PFSK-1 (cell line): ENCODE measurements around the gene RSAD1.

ENCODE experiments used
- FOXP2 ChIP-seq: optimal IDR thresholded peaks from 2 replicates; pipeline ENCODE3; 2011; ENCODE audit warnings: borderline replicate concordance, control low read depth, inconsistent platforms; ENCODE audit not compliant: insufficient read depth; ENCODE audit errors: extremely low read length, extremely low read depth
- POLR2AphosphoS5 ChIP-seq: IDR thresholded peaks from 2 replicates; pipeline ENCODE4 v1.6.1; 2012; ENCODE audit warnings: low read depth, mild to moderate bottlenecking, control low read depth, low read length, moderate library complexity
- REST ChIP-seq, 2 experiments: IDR thresholded peaks; 2 replicates each; pipeline versions ENCODE4 v1.6.1 to v1.8.0; 2011 to 2012; ENCODE audit warnings: low read depth in 2 of 2, low read length in 2 of 2, control low read depth in 1 of 2, inconsistent platforms in 1 of 2, mild to moderate bottlenecking in 1 of 2, moderate library complexity in 1 of 2; ENCODE audit not compliant: insufficient read depth in 1 of 2
- SIN3A ChIP-seq: IDR thresholded peaks from 2 replicates; pipeline ENCODE4 v1.6.1; 2012; ENCODE audit warnings: mild to moderate bottlenecking, low read length, moderate library complexity, borderline replicate concordance; ENCODE audit not compliant: insufficient read depth
- TAF1 ChIP-seq: IDR thresholded peaks from 2 replicates; pipeline ENCODE4 v1.6.1; 2012; ENCODE audit warnings: low read length, control low read depth, borderline replicate concordance; ENCODE audit not compliant: insufficient read depth

The RSAD1 gene

GRCh38 chr17:50519141-50519834 is 40.6 kb downstream of the RSAD1 start:
- TF ChIP-seq POLR2AphosphoS5 (no peak), TAF1 (no peak), SIN3A (no peak), FOXP2 (no peak), REST (IDR thresholded peaks at IDR 0.05; ENCODE audit: insufficient read depth in 1 of 2, low read depth in 2 of 2, low read length in 2 of 2) (no peak)

- no peak for TF ChIP-seq REST (IDR thresholded peaks at IDR 0.05; ENCODE audit: insufficient read depth in 1 of 2, low read depth in 2 of 2, low read length in 2 of 2)
- no peak for TF ChIP-seq TAF1
- no peak for TF ChIP-seq FOXP2
- no peak for TF ChIP-seq SIN3A
- no peak for TF ChIP-seq POLR2AphosphoS5
These were observed 41.8 kb downstream of the RSAD1 start for GRCh38 chr17:50520483-50520882.

GRCh38 chr17:50521514-50521913 is 42.9 kb downstream of the RSAD1 start:
- TF ChIP-seq REST (IDR thresholded peaks at IDR 0.05; ENCODE audit: insufficient read depth in 1 of 2, low read depth in 2 of 2, low read length in 2 of 2) (no peak), TAF1 (no peak), POLR2AphosphoS5 (no peak), FOXP2 (no peak), SIN3A (no peak)

GRCh38 chr17:50522766-50523165 is 44.1 kb downstream of the RSAD1 start:
- no peak for TF ChIP-seq SIN3A
- no peak for TF ChIP-seq REST (IDR thresholded peaks at IDR 0.05; ENCODE audit: insufficient read depth in 1 of 2, low read depth in 2 of 2, low read length in 2 of 2)
- no peak for TF ChIP-seq POLR2AphosphoS5
- TF ChIP-seq FOXP2 = no peak
- TF ChIP-seq TAF1 = no peak

- TF ChIP-seq SIN3A (no peak), FOXP2 (no peak), TAF1 (no peak), POLR2AphosphoS5 (no peak)
These were observed 44.5 kb downstream of the RSAD1 start for GRCh38 chr17:50523208-50523607.
